ENCODE data around the gene SLFN5. TPM values are rescaled to one million over a fixed set of nuclear protein-coding genes. Genes with fewer than 3 reads are reported as not detected.
"Not testable (repeated sequence)": the region's sequence is repeated elsewhere in the genome, so short reads cannot be mapped to it uniquely, and the experiment has no call there.

Gene SLFN5
- polyA plus RNA-seq, 1 of the 3 experiments (the other 2 are of a cell fraction), result 1.4 TPM

DNA sequence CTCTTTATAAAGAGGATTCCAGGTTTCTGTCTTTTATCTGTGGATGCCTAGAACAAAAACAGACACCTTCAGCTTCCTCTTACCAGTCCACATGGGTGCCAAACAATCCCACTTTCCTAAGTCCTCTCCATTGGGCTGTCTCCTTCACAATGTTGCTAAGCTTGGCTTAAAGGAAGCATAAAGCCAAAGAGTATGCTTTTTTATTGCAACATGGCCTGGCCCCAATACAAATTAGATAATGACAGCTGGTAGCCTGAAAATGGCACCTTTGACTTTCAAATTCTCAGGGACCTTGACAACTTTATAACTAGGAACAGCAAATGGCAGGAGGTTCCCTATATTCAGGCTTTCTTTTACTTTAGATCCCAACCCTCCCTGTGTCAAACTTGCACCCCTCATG lies 55.8 kb downstream of the SLFN5 start:
- Histone ChIP-seq H3K27ac (ENCODE audit: low read depth in 2 of 2, low read length in 1 of 2) (no peak overlapping the region), H3F3A (replicated peaks; ENCODE audit: insufficient read depth) (no peaks in the 10 kb centered on the region), H2AFZ (ENCODE audit: low read depth) (no peak overlapping the region), H3K79me2 (ENCODE audit: insufficient read depth) (no peaks in the 10 kb centered on the region), H3K9ac (no peak overlapping the region), H3K4me1 (ENCODE audit: control insufficient read depth in 1 of 2, insufficient read depth in 2 of 2, low read depth in 1 of 2, low read length in 1 of 2) (no peaks in the 10 kb centered on the region), H4K20me1 (ENCODE audit: insufficient read depth) (no peaks in the 10 kb centered on the region), H3K9me2 (no peaks in the 10 kb centered on the region), H3K9me3 (no peaks in the 10 kb centered on the region), H3K4me3 (ENCODE audit: low read depth in 2 of 2, low read length in 1 of 2) (no peak overlapping the region), H3K27me3 (ENCODE audit: insufficient read depth) (no peaks in the 10 kb centered on the region; the same call in 1 of the 2 replicates), H3K36me3 (replicated peaks in 1 of 2; ENCODE audit: control insufficient read depth in 1 of 2, insufficient read depth in 2 of 2, low read length in 1 of 2) (no peaks in the 10 kb centered on the region), H3K4me2 (no peak overlapping the region)
- ChIA-PET POLR2A (no interaction called here), CTCF (interaction anchor here (0.7 to 1.9 kb wide), 3 partner anchors 14 to 241 kb away, joined by 3 to 5 read pairs (median 4); no protein-coding TSS in a partner anchor)
- TF ChIP-seq MEF2A (IDR thresholded peaks at IDR 0.05; ENCODE audit: borderline replicate concordance, low read depth) (no peak), JUND (IDR thresholded peaks at IDR 0.05) (no peak), FOSL2 (IDR thresholded peaks at IDR 0.05; ENCODE audit: borderline replicate concordance, low read depth) (no peak)
- no peak for DNase-seq

DNA sequence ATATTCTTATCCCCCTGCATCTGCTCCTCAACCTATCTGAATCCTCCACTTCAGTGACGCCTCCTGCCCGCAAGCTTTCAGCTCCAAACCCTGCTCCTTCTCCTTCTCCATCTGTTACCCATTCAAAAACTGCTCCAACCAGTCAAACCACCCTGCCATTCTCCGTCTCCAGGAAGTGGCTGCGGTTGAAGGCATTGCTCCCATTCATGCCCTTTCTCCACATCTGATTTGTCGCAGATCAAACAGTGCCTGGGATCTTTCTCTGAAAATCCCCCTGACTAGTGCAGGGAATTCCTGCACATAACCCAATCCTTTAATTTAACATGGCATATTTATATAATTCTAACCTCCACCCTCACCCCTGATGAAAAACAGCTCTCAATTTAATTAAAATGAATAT lies 56.3 kb downstream of the SLFN5 start:
- Histone ChIP-seq H3K9me2 (no peaks in the 10 kb centered on the region), H4K20me1 (ENCODE audit: insufficient read depth) (no peaks in the 10 kb centered on the region), H3K9ac (no peak overlapping the region), H3K4me1 (ENCODE audit: control insufficient read depth in 1 of 2, insufficient read depth in 2 of 2, low read depth in 1 of 2, low read length in 1 of 2) (no peaks in the 10 kb centered on the region), H2AFZ (ENCODE audit: low read depth) (no peak overlapping the region), H3K36me3 (replicated peaks in 1 of 2; ENCODE audit: control insufficient read depth in 1 of 2, insufficient read depth in 2 of 2, low read length in 1 of 2) (no peaks in the 10 kb centered on the region), H3K4me3 (ENCODE audit: low read depth in 2 of 2, low read length in 1 of 2) (no peak overlapping the region), H3K27ac (ENCODE audit: low read depth in 2 of 2, low read length in 1 of 2) (no peak overlapping the region), H3K4me2 (no peak overlapping the region), H3K79me2 (ENCODE audit: insufficient read depth) (no peaks in the 10 kb centered on the region), H3F3A (replicated peaks; ENCODE audit: insufficient read depth) (no peaks in the 10 kb centered on the region), H3K9me3 (no peaks in the 10 kb centered on the region), H3K27me3 (ENCODE audit: insufficient read depth) (no peaks in the 10 kb centered on the region; the same call in 1 of the 2 replicates)
- DNase-seq, result no peak
- WGBS (ENCODE audit: low lambda C conversion rate), result 12% methylated on average over 5 of the region's 5 CpGs
- CTCF ChIA-PET, result interaction anchor here (0.7 to 1.3 kb wide), 2 partner anchors 13 to 48 kb away, joined by 4 read pairs; no protein-coding TSS in a partner anchor
- POLR2A ChIA-PET, result no interaction called here
- TF ChIP-seq FOSL2 (IDR thresholded peaks at IDR 0.05; ENCODE audit: borderline replicate concordance, low read depth), result no peak
- TF ChIP-seq, protein P1, sequence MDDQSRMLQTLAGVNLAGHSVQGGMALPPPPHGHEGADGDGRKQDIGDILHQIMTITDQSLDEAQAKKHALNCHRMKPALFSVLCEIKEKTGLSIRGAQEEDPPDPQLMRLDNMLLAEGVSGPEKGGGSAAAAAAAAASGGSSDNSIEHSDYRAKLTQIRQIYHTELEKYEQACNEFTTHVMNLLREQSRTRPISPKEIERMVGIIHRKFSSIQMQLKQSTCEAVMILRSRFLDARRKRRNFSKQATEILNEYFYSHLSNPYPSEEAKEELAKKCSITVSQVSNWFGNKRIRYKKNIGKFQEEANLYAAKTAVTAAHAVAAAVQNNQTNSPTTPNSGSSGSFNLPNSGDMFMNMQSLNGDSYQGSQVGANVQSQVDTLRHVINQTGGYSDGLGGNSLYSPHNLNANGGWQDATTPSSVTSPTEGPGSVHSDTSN (IDR thresholded peaks at IDR 0.05), result no peak
- TF ChIP-seq TEAD4 (IDR thresholded peaks at IDR 0.05; ENCODE audit: borderline replicate concordance, insufficient read depth), result no peak
- no peak for TF ChIP-seq RAD21 (IDR thresholded peaks at IDR 0.05; ENCODE audit: low read length)
- TF ChIP-seq RCOR1 (IDR thresholded peaks at IDR 0.05; ENCODE audit: low read length), result no peak
- no peak for TF ChIP-seq ELF1 (IDR thresholded peaks at IDR 0.05)
- no peak for TF ChIP-seq TAF1 (IDR thresholded peaks at IDR 0.05; ENCODE audit: borderline replicate concordance, low read depth, low read length)
- TF ChIP-seq, protein P2, sequence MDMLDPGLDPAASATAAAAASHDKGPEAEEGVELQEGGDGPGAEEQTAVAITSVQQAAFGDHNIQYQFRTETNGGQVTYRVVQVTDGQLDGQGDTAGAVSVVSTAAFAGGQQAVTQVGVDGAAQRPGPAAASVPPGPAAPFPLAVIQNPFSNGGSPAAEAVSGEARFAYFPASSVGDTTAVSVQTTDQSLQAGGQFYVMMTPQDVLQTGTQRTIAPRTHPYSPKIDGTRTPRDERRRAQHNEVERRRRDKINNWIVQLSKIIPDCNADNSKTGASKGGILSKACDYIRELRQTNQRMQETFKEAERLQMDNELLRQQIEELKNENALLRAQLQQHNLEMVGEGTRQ (IDR thresholded peaks at IDR 0.05; ENCODE audit: borderline replicate concordance, low read depth, low read length), result no peak
- TF ChIP-seq, protein P3, sequence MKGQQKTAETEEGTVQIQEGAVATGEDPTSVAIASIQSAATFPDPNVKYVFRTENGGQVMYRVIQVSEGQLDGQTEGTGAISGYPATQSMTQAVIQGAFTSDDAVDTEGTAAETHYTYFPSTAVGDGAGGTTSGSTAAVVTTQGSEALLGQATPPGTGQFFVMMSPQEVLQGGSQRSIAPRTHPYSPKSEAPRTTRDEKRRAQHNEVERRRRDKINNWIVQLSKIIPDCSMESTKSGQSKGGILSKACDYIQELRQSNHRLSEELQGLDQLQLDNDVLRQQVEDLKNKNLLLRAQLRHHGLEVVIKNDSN (IDR thresholded peaks at IDR 0.05; ENCODE audit: borderline replicate concordance, low read depth), result no peak
- TF ChIP-seq, protein P4, sequence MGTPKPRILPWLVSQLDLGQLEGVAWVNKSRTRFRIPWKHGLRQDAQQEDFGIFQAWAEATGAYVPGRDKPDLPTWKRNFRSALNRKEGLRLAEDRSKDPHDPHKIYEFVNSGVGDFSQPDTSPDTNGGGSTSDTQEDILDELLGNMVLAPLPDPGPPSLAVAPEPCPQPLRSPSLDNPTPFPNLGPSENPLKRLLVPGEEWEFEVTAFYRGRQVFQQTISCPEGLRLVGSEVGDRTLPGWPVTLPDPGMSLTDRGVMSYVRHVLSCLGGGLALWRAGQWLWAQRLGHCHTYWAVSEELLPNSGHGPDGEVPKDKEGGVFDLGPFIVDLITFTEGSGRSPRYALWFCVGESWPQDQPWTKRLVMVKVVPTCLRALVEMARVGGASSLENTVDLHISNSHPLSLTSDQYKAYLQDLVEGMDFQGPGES (IDR thresholded peaks at IDR 0.05; ENCODE audit: low read depth, low read length), result no peak
- no peak for TF ChIP-seq FOXJ3 (CRISPR knock-in tag; IDR thresholded peaks at IDR 0.05)
- no peak for TF ChIP-seq JUND (IDR thresholded peaks at IDR 0.05)

DNA sequence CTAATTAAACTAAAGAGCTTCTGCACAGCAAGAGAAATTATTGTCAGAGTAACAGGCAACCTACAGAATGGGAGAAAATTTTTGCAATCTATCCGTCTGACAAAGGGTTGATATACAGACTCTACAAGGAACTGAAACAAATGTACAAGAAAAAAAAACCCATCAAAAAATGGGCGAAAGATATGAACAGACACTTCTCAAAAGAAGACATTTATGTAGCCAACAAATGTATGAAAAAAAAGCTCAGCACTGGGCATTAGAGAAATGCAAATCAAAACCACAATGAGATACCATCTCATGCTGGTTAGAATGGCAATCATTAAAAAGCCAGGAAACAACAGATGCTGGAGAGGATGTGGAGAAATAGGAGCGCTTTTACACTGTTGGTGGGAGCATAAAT lies 66.5 kb downstream of the SLFN5 start:
- H3K36me3 ChIP-seq (replicated peaks in 1 of 2; ENCODE audit: control insufficient read depth in 1 of 2, insufficient read depth in 2 of 2, low read length in 1 of 2); H4K20me1 ChIP-seq (ENCODE audit: insufficient read depth); H3K9me3 ChIP-seq; H3K4me3 ChIP-seq (ENCODE audit: low read depth in 2 of 2, low read length in 1 of 2); H3K79me2 ChIP-seq (ENCODE audit: insufficient read depth); H3K9me2 ChIP-seq; DNase-seq; H3K27ac ChIP-seq (ENCODE audit: low read depth in 2 of 2, low read length in 1 of 2); H3K9ac ChIP-seq; H3K4me2 ChIP-seq; H3K4me1 ChIP-seq (ENCODE audit: control insufficient read depth in 1 of 2, insufficient read depth in 2 of 2, low read depth in 1 of 2, low read length in 1 of 2); H2AFZ ChIP-seq (ENCODE audit: low read depth); POLR2A ChIA-PET; H3F3A ChIP-seq (replicated peaks; ENCODE audit: insufficient read depth): not testable (repeated sequence)
- H3K27me3 ChIP-seq (ENCODE audit: insufficient read depth), result peaks cover 17% of the 10 kb centered on the region; the same call in 1 of the 2 replicates
- 18% methylated on average over 3 of the region's 3 CpGs for WGBS (ENCODE audit: low lambda C conversion rate)
- CTCF ChIA-PET, result interaction anchor here (1.6 to 7.2 kb wide), 2 partner anchors 224 to 227 kb away, joined by 5 to 118 read pairs; partner anchors contain the start of gene SLFN12L

All from SK-N-SH (cell line).